Lower leg skin (tissue), 4 donors: ENCODE data around the gene LRP1. TPM values are rescaled to one million over a fixed set of nuclear protein-coding genes. Genes with fewer than 3 reads are reported as not detected.

ENCODE experiments used
- DNase-seq, 2 donors: peaks; one replicate each; pipeline ENCODE4 v3.0.0-alpha.2; 2019; ENCODE audit warnings: low spot score in 2 of 2
- H3K4me3 ChIP-seq: fragments of 200-600 bp; sonication (generic); 2 replicates; pipeline ENCODE4 v1.5.1; 2017; ENCODE audit warnings: mild to moderate bottlenecking, low read depth; ENCODE audit not compliant: poor library complexity, severe bottlenecking
- POLR2A ChIP-seq, 2 donors: fragments of 450-650 bp; IDR thresholded peaks; one replicate each; pipeline ENCODE4 v1.6.1; 2016 to 2017; ENCODE audit warnings: antibody characterized with exemption in 2 of 2, mild to moderate bottlenecking in 1 of 2, moderate library complexity in 1 of 2
- WGBS, 2 donors: methylation state at CpG; one replicate each; pipeline ENCODE4 v1.1.5; 2018; 5-methylcytosine and 5-hydroxymethylcytosine counted together
- intact Hi-C: fragments of 100-400 bp; cut with DNase I; formaldehyde crosslinking; loops from one replicate; pipeline ENCODE4 v1.15.0; 2023; ENCODE audit warnings: low total_unique reads
- total RNA-seq, 4 donors: library from RNA; depleted of rRNA; stranded (reverse); fragments of >200 nt; gene quantifications; one replicate each; pipeline ENCODE4 v1.1.0, GENCODE V29; 2016
- TF ChIP-seq, protein P1 (sequence below), 3 donors: fragments of 450-650 bp; IDR thresholded peaks; one replicate each; pipeline ENCODE4 v1.5.1; 2016; ENCODE audit warnings: antibody characterized with exemption in 3 of 3, mild to moderate bottlenecking in 3 of 3, moderate library complexity in 2 of 3

Gene LRP1
- total RNA-seq, 4 donors from 2014 or later = 93.4 to 156 (median 101) TPM

DNA sequence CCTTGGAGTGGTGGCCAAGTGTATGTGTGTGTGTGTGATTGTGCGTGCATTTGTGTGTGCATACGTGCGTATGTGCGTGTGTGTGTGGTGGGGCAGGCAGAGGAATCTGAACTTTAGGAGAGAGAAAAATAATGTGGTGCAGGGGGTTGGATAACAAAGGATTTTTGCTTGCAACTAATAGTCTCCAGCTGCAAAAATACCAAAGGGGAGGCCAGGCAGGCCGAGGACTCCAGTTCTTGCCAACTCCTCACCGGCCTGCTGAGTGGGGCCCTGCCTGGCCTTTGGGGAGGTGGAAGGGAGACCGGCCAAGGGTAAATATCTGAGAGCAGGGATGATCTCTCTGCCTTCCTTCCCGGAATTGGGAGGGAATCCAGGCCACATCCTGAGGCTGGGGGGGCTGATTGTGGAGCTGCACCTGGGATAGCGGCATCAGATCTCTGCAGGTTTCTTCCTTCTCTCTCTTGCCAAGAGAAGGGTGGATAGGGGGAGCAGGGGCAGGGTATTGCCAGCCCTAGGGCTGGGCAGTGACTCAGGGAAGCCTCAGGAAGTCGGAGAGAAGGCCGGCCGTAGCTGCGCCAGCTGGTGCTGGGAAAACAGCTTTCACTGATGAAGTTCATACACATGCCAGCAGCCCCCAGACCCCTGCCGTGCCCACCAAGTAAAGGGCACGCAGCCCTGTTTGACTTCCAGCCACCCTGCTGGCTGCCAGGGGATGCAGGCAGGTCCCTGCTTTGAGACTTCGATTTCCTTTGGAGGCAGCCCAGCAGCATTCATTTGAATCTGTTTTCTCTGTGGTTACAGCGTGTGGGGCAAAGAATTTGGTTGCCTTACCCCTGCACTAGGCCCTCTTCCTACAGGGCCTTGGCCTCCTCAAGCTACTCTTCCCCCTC lies 23.7 kb downstream of the LRP1 start:
- H3K4me3 ChIP-seq = no peak overlapping the region
- intact Hi-C loops = no loop called here
- no peak for DNase-seq

DNA sequence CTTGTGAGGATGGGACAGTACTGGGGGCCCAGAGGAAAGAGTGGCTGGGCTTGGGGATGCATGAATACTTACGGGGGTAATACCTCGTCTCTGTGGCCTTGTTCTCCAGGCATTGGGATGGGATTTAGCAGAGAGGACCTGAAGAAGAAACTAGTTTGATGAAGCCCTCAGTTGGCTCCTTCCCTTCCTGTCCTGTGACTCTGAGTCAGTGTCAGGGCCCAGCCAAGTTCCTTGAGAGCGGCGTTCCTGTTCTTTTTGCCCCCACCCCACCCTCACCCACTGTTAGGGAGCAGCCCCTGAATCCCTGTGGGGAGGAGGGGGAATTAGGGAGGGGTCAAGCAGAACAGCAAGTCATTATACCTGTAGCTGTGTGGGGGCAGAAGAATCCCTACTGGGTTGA lies 24.4 kb downstream of the LRP1 start:
- H3K4me3 ChIP-seq = no peak overlapping the region
- DNase-seq = peak; percentile 87 to 94
- intact Hi-C loops = no loop called here
- TF ChIP-seq POLR2A (IDR thresholded peaks at IDR 0.05) = no peak
- TF ChIP-seq, protein P1, sequence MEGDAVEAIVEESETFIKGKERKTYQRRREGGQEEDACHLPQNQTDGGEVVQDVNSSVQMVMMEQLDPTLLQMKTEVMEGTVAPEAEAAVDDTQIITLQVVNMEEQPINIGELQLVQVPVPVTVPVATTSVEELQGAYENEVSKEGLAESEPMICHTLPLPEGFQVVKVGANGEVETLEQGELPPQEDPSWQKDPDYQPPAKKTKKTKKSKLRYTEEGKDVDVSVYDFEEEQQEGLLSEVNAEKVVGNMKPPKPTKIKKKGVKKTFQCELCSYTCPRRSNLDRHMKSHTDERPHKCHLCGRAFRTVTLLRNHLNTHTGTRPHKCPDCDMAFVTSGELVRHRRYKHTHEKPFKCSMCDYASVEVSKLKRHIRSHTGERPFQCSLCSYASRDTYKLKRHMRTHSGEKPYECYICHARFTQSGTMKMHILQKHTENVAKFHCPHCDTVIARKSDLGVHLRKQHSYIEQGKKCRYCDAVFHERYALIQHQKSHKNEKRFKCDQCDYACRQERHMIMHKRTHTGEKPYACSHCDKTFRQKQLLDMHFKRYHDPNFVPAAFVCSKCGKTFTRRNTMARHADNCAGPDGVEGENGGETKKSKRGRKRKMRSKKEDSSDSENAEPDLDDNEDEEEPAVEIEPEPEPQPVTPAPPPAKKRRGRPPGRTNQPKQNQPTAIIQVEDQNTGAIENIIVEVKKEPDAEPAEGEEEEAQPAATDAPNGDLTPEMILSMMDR (IDR thresholded peaks at IDR 0.05) = no peak
- WGBS, 2 donors = 22 to 30% methylated on average over 4 of the region's 4 CpGs

More for the DNA sequence above, 23.7 kb downstream of the LRP1 start:
- TF ChIP-seq POLR2A (IDR thresholded peaks at IDR 0.05) = no peak
- TF ChIP-seq, protein P1 (IDR thresholded peaks at IDR 0.05) = no peak
- WGBS, 2 donors = 26 to 29% methylated on average over 17 of the region's 17 CpGs

DNA sequence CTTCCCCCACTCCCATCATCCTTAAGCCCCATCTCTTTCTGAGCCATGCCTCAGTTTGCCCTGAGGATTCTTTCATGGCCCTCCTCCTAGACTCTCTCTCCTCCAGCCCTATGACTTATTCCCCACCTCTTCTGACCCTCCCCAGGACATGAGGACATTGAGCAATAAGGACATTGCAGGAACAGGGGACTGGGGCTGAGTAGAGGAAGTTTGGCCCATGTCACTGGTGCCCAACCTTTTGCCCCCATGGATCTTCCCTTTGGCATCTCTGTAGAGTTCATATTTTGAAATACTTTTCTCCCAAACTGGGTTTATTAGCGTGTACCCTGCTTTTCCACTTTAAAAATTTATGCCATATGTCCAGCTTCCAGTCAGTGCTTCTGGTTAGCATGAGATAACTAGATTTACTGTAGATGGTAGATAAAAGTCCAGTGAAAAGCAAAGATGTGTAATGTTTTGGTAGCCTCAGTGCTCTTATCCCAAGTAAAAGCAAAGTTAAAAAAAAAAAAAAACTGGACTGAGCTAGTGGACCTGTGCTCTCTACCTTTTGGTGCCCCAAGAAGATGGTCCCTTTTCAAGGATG lies 25.2 kb downstream of the LRP1 start:
- DNase-seq = no peak
- TF ChIP-seq, protein P1 (IDR thresholded peaks at IDR 0.05) = no peak
- no peak for TF ChIP-seq POLR2A (IDR thresholded peaks at IDR 0.05)
- WGBS, 2 donors = 71 to 76% methylated on average over 1 of the region's 1 CpG
- no peak overlapping the region for H3K4me3 ChIP-seq
- intact Hi-C loops = no loop called here

DNA sequence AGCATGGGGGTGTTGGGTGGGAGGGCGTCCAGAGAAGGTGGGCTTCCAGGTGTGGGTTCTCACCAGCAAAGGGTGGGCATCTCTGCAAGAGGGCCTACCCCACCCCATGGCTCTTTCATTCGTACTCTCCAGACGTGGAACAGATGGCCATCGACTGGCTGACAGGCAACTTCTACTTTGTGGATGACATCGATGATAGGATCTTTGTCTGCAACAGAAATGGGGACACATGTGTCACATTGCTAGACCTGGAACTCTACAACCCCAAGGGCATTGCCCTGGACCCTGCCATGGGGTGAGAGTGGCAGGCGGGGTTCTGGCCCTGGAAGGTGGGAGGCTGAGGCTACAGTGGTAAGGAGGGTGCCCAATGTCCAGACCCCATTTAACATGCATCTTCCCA lies 25.8 kb downstream of the LRP1 start:
- intact Hi-C loops = no loop called here
- WGBS, 2 donors = 92 to 94% methylated on average over 5 to 6 of the region's 6 CpGs
- TF ChIP-seq POLR2A (IDR thresholded peaks at IDR 0.05) = no peak
- TF ChIP-seq, protein P1 (IDR thresholded peaks at IDR 0.05) = no peak
- H3K4me3 ChIP-seq = no peak overlapping the region
- no peak for DNase-seq

DNA sequence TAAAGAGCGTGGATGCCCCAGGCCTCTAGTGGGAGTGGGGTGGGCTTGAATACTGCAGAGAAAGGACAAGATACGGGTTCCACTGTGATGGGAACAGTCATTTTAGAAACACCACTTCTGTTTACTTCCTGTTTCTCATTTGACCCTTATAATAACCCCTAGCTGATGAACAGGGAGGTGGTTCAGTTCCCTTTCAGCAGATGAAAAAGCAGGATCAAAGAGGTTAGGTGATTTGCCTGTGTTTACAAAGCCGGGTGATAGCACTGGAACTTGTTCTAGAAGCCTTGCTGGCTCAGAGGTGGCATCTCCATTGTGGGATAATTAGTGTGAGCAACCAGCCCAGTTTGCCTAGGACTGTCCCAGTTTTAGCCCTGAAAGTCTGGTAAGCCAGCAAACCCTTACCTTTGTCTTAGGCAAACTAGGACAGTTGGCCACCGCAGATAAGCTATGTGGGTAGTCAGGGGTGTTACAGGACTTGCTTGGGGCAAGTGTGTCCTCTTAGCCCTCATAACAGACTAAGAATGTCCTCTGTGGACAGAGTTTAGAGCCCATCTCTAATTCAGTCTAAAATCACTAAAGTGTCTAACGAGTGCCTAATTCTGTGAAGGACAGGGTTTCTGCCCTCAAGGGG lies 26.6 kb downstream of the LRP1 start:
- intact Hi-C loops = no loop called here
- WGBS, 2 donors = 78 to 79% methylated on average over 5 of the region's 5 CpGs
- H3K4me3 ChIP-seq = no peak overlapping the region
- DNase-seq = no peak
- no peak for TF ChIP-seq POLR2A (IDR thresholded peaks at IDR 0.05)
- TF ChIP-seq, protein P1 (IDR thresholded peaks at IDR 0.05) = no peak
